ENCODE results near the gene AHSG.

DNA sequence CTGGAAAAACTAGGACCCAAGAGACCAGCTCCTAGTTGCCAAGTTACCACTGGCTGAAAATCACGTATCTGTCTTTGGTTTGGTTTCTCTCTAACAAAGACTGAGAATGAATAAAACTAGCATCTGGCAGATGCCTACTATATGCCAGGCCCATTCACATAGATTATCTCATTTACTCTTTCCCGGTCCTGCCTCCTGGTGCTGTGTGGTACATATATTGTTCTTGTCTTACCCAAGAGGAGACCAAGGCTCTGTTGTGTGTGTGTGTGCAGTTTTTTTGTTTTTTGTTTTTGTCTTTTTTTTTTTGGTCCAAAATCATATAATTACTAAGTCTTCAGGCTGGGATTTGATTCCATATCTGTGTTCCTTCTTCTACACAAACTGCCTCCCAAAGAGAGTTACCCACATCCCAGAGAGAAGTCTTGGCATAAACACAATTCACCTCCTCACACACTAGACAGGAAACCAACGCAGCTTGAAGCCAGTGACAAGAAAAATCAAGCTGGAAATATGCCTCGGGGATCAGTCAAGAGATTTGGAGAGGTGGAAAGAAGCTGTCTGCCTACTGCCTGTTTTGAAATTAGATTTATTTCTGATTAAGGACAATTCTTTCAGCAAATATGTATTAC, 891 bp downstream of the AHSG start:
- TF ChIP-seq, protein P1, sequence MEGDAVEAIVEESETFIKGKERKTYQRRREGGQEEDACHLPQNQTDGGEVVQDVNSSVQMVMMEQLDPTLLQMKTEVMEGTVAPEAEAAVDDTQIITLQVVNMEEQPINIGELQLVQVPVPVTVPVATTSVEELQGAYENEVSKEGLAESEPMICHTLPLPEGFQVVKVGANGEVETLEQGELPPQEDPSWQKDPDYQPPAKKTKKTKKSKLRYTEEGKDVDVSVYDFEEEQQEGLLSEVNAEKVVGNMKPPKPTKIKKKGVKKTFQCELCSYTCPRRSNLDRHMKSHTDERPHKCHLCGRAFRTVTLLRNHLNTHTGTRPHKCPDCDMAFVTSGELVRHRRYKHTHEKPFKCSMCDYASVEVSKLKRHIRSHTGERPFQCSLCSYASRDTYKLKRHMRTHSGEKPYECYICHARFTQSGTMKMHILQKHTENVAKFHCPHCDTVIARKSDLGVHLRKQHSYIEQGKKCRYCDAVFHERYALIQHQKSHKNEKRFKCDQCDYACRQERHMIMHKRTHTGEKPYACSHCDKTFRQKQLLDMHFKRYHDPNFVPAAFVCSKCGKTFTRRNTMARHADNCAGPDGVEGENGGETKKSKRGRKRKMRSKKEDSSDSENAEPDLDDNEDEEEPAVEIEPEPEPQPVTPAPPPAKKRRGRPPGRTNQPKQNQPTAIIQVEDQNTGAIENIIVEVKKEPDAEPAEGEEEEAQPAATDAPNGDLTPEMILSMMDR (IDR thresholded peaks at IDR 0.05; ENCODE audit: insufficient read depth, low read depth, low read length) = no peak
- TF ChIP-seq EZH2 (IDR thresholded peaks at IDR 0.05; ENCODE audit: insufficient read depth, low read length) = no peak

Measured in astrocyte (in vitro differentiated cells and primary cell).